Erythroblast (primary cell): ENCODE data around the gene FAM13A.
"Not testable (repeated sequence)": the region's sequence is repeated elsewhere in the genome, so short reads cannot be mapped to it uniquely, and the experiment has no call there.

ENCODE experiments used
- DNase-seq, 2 experiments: peaks; one replicate each; lab custom pipeline; 2025; lab: John Stamatoyannopoulos, UW
- GATA1 ChIP-seq: IDR thresholded peaks from 2 replicates; pipeline ENCODE4 v1.6.1; 2011; ENCODE audit warnings: low read depth, mild to moderate bottlenecking, control low read depth, low read length, moderate library complexity
- POLR2A ChIP-seq: IDR thresholded peaks from 2 replicates; pipeline ENCODE4 v1.6.1; 2011; ENCODE audit warnings: mild to moderate bottlenecking, low read length

The FAM13A gene

DNA sequence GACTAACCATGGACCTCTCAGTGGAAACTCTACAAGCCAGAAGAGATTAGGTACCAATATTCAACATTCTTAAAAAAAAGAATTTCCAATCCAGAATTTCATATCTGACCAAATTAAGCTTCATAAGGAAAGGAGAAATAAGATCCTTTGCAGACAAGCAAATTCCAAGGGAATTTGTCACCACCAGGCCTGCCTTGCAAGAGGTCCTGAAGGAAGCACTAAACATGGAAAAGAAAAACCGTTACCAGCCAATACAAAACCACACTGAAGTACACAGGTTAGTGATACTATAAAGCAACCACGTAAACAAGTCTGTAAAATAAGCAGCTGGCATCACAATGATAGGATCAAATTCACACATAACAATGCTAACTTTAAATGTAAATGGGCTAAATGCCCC, 156.6 kb downstream of the FAM13A start:
- TF ChIP-seq GATA1, result no peak
- no peak for TF ChIP-seq POLR2A

GRCh38 chr4:88897752-88898151, 159.2 kb downstream of the FAM13A start:
- DNase-seq, result no peak
- TF ChIP-seq GATA1 (no peak), POLR2A (no peak)

More for the DNA sequence above, 156.6 kb downstream of the FAM13A start:
- no peak for DNase-seq

DNA sequence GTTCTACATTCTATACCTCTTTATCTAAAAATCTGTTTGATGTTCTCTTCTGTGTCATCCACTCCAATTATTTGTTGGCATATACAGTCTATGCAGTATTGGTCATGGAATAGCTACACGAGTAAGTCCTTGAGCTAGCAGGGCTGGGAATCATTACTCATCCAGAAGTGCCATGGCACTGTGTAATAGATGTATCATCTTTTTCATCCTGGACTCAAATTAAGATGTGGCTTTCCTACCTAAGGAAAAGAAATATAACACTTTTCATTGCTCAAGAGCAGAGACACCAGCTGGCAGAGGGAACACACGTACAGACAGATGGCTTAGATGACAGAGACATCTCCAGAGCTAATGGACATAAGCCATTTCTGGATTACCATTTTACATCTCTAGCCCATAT, 159.8 kb downstream of the FAM13A start:
- TF ChIP-seq POLR2A (no peak), GATA1 (no peak)
- DNase-seq, result no peak

GRCh38 chr4:88893961-88894360, 163.0 kb downstream of the FAM13A start:
- no peak for DNase-seq

DNA sequence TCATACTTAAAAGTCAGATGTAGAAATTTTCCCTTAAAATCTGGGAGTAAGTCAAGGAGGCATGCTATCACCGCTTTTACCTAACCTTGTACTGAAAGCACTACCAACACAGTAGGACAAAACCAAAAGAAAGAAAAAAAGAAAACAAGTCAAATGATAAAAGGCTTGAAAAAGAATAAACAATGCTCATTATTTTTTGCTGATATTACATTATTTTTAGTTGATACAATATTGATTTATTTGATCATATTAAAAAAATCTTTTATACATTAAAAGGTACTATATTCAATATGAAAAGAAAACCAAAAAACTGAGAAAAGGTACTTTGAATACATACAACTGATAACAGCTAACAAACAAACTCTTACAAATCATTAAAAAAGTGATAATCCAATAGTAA, 164.3 kb downstream of the FAM13A start:
- TF ChIP-seq GATA1 (no peak), POLR2A (no peak)

More at GRCh38 chr4:88893961-88894360, 163.0 kb downstream of the FAM13A start:
- TF ChIP-seq GATA1 (no peak), POLR2A (no peak)

DNA sequence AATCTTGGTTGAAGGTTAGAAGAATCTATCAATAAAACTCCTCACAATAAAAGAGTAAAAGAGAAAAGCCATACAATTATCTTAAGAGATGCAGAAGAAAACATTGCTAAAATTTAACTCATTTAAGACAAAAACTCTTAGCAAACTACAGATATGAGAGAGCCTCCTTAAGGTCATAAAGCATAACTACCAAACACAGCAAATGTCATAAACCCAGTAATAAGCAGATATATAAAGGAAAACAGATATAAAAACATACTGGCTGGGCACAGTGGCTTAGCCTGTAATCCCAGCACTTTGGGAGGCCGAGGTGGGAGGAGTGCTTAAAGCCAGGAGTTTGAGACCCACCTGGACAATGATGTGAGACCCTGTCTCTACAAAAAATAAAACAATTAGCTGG, 165.3 kb downstream of the FAM13A start:
- TF ChIP-seq POLR2A, result no peak
- no peak for TF ChIP-seq GATA1
- no peak for DNase-seq

More for the DNA sequence above, 164.3 kb downstream of the FAM13A start:
- DNase-seq, result no peak

GRCh38 chr4:88887409-88887808, 169.6 kb downstream of the FAM13A start:
- DNase-seq, result not testable (repeated sequence)

DNA sequence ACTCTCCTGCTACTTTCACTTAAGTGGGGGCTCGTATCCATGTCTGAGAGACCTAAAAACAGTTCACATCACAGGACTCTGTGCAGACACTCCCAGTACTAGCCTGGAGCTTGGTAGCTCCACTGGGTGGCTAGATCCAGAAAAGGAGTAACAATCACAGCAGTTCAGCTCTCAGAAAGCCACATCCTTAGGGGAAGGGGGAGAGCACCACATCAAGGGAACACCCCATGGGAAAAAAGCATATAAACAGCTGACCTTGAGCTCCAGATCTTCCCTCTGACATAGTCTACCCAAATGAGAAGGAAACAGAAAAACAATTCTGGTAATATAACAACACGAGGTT, 175.8 kb downstream of the FAM13A start:
- DNase-seq, result no peak
- TF ChIP-seq GATA1 (no peak), POLR2A (no peak)

GRCh38 chr4:88880501-88881226, 176.3 kb downstream of the FAM13A start:
- no peak for TF ChIP-seq POLR2A
- TF ChIP-seq GATA1, result no peak

DNA sequence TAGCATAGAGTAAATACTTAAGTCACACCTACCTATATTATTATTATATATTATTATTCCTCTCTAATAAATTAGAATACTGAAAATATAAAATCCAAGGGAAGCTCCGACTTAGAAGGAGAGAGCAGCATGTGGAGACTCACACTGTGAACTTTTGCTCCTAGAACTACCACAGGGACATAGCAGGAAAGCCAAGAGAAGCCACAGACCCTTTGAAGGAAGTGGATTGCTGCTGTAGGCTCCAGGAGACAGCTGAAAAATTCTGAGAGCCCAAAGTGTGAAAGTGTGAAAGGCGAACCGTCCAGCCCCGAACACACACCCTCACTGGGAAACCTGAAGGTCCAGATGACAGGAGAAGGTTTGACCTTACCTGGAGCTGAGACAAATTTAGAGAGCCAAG, 177.0 kb downstream of the FAM13A start:
- no peak for DNase-seq
- TF ChIP-seq GATA1 (no peak), POLR2A (no peak)

More at GRCh38 chr4:88880501-88881226, 176.3 kb downstream of the FAM13A start:
- no peak for DNase-seq

DNA sequence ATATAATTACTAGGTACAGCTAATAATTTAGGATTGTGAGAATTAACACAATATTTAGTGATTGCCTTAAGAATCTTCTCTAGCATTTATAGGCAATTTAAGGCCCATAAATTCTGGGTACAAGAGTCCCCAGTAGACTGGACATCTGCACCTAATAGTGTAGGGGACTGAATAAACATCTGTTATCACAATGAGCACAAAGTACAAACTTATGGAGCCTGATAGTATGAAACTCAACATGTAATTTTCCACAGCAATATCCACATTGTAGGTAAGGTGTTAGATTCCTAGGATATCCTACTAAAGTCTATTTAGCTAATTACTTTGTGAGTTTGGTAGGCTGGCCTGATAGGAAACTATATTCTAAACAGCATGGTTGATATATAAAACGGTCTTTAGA, 178.3 kb downstream of the FAM13A start:
- TF ChIP-seq GATA1 (no peak), POLR2A (no peak)
- DNase-seq, result no peak

DNA sequence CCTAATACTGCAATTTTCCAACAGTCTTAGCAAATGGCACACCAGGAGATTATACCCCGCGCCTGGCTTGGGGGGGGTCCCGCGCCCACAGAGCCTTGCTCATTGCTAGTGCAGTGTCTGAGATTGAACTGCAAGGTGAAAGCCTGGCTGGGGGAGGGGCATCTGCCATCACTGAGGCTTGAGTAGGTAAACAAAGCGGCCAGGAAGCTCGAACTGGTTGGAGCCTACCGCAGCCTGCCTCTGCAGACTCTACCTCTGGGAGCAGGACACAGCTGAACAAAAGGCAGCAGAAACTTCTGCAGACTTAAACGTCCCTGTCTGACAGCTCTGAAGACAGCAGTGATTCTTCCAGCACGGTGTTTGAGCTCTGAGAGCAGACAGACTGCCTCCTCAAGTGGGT, 186.6 kb downstream of the FAM13A start:
- TF ChIP-seq POLR2A (no peak), GATA1 (no peak)
- no peak for DNase-seq

DNA sequence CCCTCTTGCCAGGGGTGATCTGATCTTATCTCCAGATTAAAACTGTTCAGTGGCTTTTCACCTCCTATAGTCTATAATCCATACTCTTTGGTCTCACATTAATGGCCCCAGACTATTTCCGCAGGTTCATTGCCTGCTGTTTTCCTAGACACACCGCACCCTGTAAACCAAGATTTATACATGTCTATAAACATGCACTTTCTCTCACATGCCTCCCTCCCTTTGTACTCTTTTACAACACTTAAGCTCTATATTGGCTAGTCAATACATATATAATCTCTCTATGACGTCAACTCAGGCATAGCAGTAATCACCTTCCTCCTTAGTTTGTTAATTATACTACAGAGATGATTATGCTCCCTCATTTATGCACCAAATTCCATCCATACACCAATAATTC, 188.5 kb downstream of the FAM13A start:
- TF ChIP-seq GATA1 (no peak), POLR2A (no peak)
- no peak for DNase-seq

DNA sequence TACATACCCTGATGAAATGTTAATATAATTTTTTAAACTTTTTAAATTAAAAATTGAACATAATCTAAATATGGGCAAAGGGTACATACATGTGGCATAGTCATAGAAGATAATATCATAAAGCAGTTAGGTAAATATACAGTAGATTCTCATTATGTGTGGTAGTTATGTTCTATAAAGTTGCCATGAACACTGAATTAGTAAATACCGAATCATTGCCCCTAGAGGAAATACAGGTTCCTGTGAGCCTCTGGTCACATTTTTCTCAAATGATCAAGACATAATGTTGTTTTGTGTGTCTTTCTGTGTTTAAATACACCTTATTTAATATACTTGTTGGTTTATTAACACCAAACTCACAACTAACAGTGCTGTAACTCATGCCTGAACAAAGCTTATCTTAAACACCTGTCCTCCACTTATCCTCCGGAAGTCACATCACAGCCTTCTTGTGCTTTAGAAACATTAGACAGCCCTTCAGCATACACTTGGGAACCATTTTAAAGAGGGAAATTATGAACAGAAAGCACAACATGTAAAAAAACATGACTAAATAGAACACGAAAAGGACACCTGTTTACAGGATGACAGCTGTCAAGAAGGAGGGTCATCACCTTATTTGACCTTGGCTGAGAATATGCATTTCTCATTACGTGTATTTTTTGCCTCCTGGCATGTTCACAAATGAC, 190.0 kb downstream of the FAM13A start:
- DNase-seq, result no peak
- TF ChIP-seq POLR2A, result no peak
- no peak for TF ChIP-seq GATA1

DNA sequence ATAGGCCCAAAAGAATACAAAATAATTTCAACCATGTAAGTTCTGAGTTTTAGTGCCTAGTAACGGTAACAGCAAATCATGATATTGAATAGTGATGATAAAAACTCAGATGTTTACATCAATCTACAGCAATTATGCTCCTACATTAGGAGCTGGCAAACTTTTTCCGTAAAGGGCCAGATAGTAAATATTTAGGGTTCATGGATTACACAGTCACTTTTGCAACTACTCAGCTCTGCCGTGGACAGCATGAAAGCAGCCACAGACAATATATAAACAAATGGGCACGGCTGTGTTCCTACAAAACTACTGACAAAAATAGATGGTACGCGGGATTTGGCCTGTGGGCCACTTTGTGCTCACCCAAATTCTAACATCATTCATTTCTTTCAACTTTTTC, 191.5 kb downstream of the FAM13A start:
- TF ChIP-seq GATA1, result no peak
- TF ChIP-seq POLR2A, result no peak
- DNase-seq, result no peak

DNA sequence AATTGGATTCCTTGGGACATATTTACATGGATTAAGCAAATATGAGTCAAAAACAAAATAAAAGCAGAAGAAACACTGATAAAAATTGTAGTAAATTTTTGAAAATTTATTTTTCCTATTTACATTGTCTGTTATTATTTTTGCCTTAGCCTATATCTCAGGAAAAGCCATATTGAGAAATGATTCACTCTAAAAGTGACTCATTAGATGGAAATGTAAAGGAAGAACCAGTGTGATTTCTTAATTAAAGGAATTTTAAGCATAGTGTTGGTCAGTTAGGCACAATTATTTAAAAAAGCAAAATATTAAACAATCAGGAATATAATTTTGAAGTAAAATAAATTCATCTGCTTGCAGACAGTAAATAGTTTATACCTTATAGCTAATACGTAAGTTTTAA, 191.9 kb downstream of the FAM13A start:
- no peak for DNase-seq
- no peak for TF ChIP-seq GATA1
- no peak for TF ChIP-seq POLR2A

GRCh38 chr4:88860586-88860985, 196.4 kb downstream of the FAM13A start:
- no peak for DNase-seq
- TF ChIP-seq POLR2A (no peak), GATA1 (no peak)
